C4-2B (cell line): ENCODE measurements around the gene TNPO2.

Experiments
- ZFX ChIP-seq: fragments of 450-650 bp; IDR thresholded peaks from 2 replicates; pipeline ENCODE4 v1.6.1; 2017
- TF ChIP-seq, protein P1 (sequence below): fragments of 450-650 bp; conservative IDR thresholded peaks from 2 replicates; pipeline ENCODE4 v1.5.1; 2017; ENCODE audit warnings: mild to moderate bottlenecking

DNA sequence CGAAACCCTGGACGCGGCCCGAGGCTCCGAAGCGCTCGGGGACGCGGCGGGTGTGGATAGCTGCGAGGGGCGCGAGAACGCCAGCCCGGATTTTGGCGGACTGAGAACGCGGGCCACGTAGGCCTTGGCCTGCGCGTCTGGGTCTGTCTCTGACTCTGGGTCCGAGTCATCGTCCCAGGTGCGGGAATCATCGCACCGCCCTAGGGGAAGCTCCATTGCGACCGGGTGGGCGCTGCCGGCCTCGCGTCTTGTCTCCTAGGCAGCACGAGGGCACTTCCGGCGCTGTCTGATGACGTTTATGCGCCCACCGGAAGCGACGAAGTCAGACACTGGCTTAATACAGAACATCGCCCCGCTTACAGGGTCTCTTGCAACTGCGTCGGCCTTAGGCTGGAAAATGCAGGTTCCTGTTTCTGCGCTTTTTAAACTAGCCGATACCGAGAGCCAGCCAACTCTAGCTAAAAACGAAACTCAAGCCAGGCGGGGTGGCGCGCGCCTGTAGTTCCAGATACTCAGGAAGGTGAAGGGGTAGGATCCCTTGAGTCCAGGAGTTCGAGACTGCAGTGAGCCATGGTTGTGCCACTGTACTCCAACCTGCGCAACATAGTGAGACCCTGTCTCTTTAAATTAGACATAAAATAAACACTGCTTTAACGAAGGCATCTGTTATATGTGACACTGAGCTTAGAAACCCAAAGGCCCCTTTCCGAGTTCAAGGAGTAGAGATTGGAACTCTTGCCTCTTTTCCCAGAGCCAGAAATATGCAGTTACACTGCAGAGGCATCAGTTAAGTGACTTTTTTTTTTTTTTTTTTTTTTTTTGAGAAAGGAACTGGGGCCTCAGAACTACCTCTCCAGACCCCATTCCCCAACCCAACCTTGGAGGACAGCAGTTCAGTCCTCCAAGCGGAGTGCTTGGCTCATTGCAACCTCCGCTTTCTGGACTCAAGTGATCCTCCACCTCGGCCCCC lies 27.1 kb downstream of the TNPO2 start, which contains the start of gene FBXW9:
- TF ChIP-seq, protein P1, sequence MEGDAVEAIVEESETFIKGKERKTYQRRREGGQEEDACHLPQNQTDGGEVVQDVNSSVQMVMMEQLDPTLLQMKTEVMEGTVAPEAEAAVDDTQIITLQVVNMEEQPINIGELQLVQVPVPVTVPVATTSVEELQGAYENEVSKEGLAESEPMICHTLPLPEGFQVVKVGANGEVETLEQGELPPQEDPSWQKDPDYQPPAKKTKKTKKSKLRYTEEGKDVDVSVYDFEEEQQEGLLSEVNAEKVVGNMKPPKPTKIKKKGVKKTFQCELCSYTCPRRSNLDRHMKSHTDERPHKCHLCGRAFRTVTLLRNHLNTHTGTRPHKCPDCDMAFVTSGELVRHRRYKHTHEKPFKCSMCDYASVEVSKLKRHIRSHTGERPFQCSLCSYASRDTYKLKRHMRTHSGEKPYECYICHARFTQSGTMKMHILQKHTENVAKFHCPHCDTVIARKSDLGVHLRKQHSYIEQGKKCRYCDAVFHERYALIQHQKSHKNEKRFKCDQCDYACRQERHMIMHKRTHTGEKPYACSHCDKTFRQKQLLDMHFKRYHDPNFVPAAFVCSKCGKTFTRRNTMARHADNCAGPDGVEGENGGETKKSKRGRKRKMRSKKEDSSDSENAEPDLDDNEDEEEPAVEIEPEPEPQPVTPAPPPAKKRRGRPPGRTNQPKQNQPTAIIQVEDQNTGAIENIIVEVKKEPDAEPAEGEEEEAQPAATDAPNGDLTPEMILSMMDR = no peak
- TF ChIP-seq ZFX = peak; percentile 45; the same call in 1 of the 2 replicates
